ENCODE measurements around the gene CAMK4.
A peak's percentile ranks its signal among the peaks of the same experiment; 100 is the strongest.

The CAMK4 gene

DNA sequence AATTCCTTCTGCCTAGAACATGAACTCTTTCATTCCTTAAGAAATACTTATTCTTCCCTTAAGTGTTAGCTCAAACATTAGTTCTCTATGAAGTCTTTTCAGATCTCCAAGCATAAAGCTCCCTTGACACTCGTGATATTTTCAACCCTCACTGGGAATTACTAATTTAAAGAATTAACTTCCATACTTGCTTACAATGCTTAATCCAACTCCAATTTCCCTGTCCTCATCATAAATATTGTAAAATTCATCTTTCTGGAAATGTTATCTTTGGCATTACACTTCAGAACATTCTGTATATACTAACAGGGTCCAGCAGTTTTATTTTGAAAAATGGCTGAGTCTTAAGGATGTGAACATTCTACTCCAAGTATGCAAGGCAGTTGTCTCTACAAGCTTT, 280.9 kb downstream of the CAMK4 start:
- DNase-seq, result no peak

GRCh38 chr5:111507276-111507675, 283.1 kb downstream of the CAMK4 start:
- DNase-seq, result no peak

DNA sequence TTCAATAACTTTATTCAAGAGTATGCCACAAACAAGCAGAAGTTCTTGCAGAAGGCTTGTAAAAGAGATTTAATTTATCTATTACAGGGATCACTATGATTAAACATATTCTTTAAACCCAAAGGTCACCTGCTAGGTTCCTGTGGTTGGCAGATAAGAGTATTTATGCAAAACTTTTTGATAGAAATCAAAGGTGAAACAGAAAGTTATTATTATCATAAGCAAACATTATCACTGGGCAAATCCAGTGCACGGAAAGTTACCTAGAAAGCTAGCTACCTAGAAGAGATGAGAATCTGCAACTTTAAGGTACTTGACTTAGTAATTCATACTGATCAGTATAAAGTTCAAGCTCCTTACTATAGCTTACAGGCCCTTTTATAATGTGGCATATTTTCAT, 284.9 kb downstream of the CAMK4 start:
- DNase-seq, result peak in 1 of 5 experiments; percentile 63

- DNase-seq, result no peak
Measured at GRCh38 chr5:111511174-111511830, 287.1 kb downstream of the CAMK4 start.

GRCh38 chr5:111511831-111512374, 287.7 kb downstream of the CAMK4 start:
- peak in 1 of 5 experiments; percentile 34 for DNase-seq

DNA sequence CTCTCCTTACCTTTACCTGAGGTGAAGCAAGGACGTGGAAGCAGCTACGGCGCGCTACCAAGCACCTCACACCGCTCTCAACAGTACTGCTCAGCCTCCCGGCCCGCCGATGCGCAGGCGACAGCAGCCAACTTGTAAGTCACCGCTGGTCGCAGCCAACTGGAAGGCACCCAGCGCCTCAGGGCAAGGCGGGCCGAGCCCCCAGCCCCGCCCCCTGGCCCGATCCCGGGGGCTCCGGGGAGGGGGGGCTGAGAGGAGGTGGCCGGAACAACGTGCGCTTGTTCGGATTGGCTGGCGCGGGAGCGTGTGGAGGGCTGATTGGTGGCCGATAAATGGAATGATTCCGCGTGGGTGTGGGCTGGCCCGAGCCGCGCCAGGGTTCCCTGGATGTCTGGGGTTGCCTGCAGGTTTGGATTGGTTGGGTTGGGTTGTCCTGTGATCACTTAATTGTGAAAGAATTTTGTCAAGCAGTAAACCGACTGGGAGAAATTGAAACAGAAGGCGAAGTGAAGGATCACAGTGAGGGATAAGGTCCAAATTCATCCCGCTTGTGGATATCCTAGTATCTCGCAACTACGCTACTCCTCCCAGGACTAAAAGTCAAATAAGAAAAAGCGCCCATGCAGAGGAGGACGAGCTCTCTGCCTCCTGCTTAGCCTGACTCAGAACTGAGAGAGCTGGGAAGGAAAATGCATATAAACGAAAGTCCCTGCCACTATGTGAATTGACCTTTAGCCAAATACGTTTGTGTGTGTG, 288.4 kb downstream of the CAMK4 start, which contains the start of gene STARD4:
Gene STARD4, minus strand, starts transcription at position 161 of the 756 bp plus-strand sequence. CDS start 5,102 bp downstream, outside the sequence.
- DNase-seq, result peak; percentile 87 to 98 (median 91)

GRCh38 chr5:111513131-111513520, 288.9 kb downstream of the CAMK4 start:
- no peak for DNase-seq

DNA sequence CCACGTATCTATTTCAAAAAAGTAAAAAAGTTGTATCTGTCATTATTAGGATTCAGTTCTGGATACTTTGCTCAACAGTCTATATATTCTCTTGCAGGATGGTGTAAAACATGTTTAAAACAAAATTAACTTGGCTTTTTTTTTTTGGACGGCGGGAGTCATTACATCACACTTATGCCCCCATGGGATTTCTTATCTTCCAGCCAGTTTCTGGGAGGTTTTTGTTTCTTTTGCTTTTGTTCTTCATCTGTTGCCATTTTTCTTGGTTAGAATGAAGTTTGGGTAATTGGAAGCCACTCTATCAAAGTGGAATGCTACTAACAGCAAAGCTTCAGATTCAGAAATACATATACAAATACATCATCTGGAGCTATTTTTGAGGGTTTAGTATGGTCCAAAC, 289.9 kb downstream of the CAMK4 start:
- DNase-seq, result no peak

- DNase-seq, result no peak
Measured at GRCh38 chr5:111517853-111518501, 293.8 kb downstream of the CAMK4 start.

- no peak for DNase-seq
Measured at GRCh38 chr5:111518777-111519176, 294.6 kb downstream of the CAMK4 start.

DNA sequence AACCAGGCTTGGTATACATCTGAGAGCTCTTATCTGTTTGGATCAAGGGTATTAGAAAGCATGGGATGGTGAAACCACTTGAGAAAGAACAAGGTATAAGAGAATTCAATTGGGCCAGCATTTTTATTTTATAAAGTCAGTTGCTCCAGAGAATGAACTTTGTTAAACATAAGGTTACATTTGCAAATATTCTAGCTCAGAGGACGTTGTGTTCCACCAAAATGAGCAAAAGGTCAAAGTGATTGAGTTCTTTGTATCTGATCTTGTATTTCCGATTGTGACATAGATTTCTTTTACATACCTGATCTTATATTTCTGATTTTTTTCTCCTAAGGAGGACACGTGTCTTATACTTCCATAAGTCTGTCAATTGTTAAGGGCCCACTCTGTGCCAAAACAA, 296.7 kb downstream of the CAMK4 start:
- no peak for DNase-seq

- DNase-seq, result no peak
Measured at GRCh38 chr5:111528056-111528455, 303.9 kb downstream of the CAMK4 start.

GRCh38 chr5:111530298-111530740, 306.1 kb downstream of the CAMK4 start:
- peak; percentile 55 to 93 (median 78) for DNase-seq

- DNase-seq, result no peak
Measured at GRCh38 chr5:111532886-111533582, 308.9 kb downstream of the CAMK4 start.

DNA sequence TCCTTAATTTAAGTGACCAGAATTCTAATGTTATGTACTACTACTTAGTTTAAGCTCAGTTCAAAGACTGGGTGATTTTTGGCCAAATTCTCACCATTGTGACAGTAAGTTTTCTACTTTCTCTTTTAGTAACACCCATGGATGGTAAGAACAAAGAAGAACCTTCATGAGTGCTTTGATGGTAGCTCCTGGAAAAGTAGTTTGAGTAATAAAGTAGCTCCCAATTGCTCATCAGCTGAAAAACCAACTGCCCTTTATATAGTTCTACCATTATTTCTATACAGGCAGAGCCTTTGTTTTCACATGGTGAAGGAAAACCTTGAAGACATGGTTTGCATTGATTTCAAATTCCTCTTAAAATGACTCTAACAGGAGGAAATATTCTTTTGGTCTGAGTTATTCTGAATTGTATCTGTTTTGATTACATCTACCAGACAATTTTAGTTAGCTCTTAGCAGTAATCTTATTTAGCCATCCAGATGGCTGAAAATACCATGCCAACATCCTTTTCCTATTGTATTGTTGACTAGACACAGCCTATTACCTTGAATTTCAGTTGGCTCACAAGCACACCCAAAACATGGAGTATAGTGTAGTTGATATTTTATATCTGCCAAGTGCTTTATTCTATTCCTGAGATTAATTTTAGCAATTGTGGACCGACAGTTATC, 311.8 kb downstream of the CAMK4 start:
- no peak for DNase-seq

DNA sequence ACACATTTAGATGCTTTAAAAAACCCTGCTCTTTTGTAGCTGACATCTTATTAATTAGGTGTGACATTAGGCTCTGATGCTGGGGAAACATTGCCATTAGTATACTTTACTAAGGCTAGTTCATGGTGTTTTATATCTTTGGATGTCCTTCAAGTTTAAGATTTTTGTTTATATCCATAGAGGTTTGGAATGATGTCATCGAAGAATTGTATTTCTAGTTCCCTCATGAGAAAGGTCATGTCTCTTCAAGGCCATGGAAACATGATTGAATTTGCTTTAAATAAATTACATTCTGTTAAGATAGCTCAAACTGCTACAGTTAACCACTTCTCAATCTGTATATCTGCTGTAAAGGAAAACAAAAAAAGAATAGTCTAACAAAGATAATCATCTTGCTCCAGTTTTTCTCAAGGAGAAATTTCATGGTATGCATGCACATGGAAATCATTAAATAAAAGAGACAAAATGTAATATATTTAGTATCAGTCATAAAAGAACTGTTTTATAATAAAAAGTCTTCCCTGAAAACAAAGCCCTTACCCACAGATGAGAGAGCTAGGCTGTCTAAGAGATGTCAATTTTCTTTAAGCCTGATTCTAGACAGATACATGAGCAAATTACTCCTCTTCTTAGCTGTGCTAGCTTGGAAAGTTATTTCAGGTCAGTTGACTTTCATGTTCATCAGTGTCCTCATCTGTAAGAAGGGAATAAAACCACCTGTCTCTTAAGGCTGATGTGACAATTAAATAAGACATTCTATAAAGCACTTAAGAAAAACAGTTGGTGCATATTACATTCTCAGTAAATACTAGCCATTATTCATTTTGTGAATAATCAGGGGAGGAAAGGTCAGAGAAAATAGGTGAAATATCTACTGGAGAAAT, 313.2 kb downstream of the CAMK4 start:
- no peak for DNase-seq

Measured in T-helper 2 cell (primary cell).